HG03064 (cell line): Measurements from ENCODE around the gene ACYP2.
"Not testable (repeated sequence)": the region's sequence is repeated elsewhere in the genome, so short reads cannot be mapped to it uniquely, and the experiment has no call there.

ENCODE experiments used
- ATAC-seq: cut with Tn5 transposase; IDR thresholded peaks from one replicate; pipeline ENCODE4 v1.9.1; 2021; ENCODE audit warnings: low read depth; ENCODE audit not compliant: unreplicated experiment

ACYP2 gene

GRCh38 chr2:54259413-54260240 is 144.2 kb downstream of the ACYP2 start:
- ATAC-seq: peak; percentile 66

- no peak for ATAC-seq
Observed at GRCh38 chr2:54260241-54260595, 144.8 kb downstream of the ACYP2 start.

- no peak for ATAC-seq
Observed at GRCh38 chr2:54261537-54261936, 146.1 kb downstream of the ACYP2 start.

- ATAC-seq: no peak
Observed at GRCh38 chr2:54262015-54262765, 146.8 kb downstream of the ACYP2 start.

GRCh38 chr2:54265081-54265480 is 149.7 kb downstream of the ACYP2 start:
- ATAC-seq: not testable (repeated sequence)

GRCh38 chr2:54267577-54267976 is 152.2 kb downstream of the ACYP2 start:
- ATAC-seq: no peak

GRCh38 chr2:54271189-54271588 is 155.8 kb downstream of the ACYP2 start:
- ATAC-seq: no peak

- ATAC-seq: peak; percentile 94
Observed at GRCh38 chr2:54271843-54272627, 156.6 kb downstream of the ACYP2 start.

- ATAC-seq: no peak
Observed at GRCh38 chr2:54274781-54275242, 159.4 kb downstream of the ACYP2 start.

GRCh38 chr2:54275541-54275940 is 160.1 kb downstream of the ACYP2 start:
- ATAC-seq: no peak

GRCh38 chr2:54279385-54279784 is 164.0 kb downstream of the ACYP2 start:
- ATAC-seq: no peak

GRCh38 chr2:54284826-54285225 is 169.4 kb downstream of the ACYP2 start:
- ATAC-seq: no peak

GRCh38 chr2:54285451-54285850 is 170.0 kb downstream of the ACYP2 start:
- no peak for ATAC-seq

- no peak for ATAC-seq
Observed at GRCh38 chr2:54287532-54287931, 172.1 kb downstream of the ACYP2 start.

GRCh38 chr2:54289917-54290316 is 174.5 kb downstream of the ACYP2 start:
- no peak for ATAC-seq

GRCh38 chr2:54290356-54291025 is 175.1 kb downstream of the ACYP2 start:
- no peak for ATAC-seq

- not testable (repeated sequence) for ATAC-seq
Observed at GRCh38 chr2:54294665-54295064, 179.2 kb downstream of the ACYP2 start.

- ATAC-seq: no peak
Observed at GRCh38 chr2:54295911-54296310, 180.5 kb downstream of the ACYP2 start.

- ATAC-seq: no peak
Observed at GRCh38 chr2:54298514-54298913, 183.1 kb downstream of the ACYP2 start.

- no peak for ATAC-seq
Observed at GRCh38 chr2:54303631-54304030, 188.2 kb downstream of the ACYP2 start.
